GM12801 (cell line): ENCODE data around the gene BCKDHB.

ENCODE experiments used
- CTCF ChIP-seq: IDR thresholded peaks from one replicate; pipeline ENCODE4 v1.5.1; 2011; ENCODE audit warnings: control low read depth; ENCODE audit not compliant: insufficient read length; ENCODE audit errors: extremely low read depth

Gene BCKDHB

GRCh38 chr6:80341330-80341729 lies 234.9 kb downstream of the BCKDHB start:
- TF ChIP-seq CTCF, result no peak

GRCh38 chr6:80343511-80343910 lies 237.0 kb downstream of the BCKDHB start:
- no peak for TF ChIP-seq CTCF

- TF ChIP-seq CTCF, result no peak
Observed at GRCh38 chr6:80347101-80347500, 240.6 kb downstream of the BCKDHB start.

- TF ChIP-seq CTCF, result no peak
Observed at GRCh38 chr6:80348263-80348662, 241.8 kb downstream of the BCKDHB start.

- TF ChIP-seq CTCF, result no peak
Observed at GRCh38 chr6:80356000-80356399, 249.5 kb downstream of the BCKDHB start.

- TF ChIP-seq CTCF, result no peak
Observed at GRCh38 chr6:80356545-80356944, 250.1 kb downstream of the BCKDHB start.

- no peak for TF ChIP-seq CTCF
Observed at GRCh38 chr6:80357081-80357480, 250.6 kb downstream of the BCKDHB start.

- TF ChIP-seq CTCF, result no peak
Observed at GRCh38 chr6:80357674-80358073, 251.2 kb downstream of the BCKDHB start.
